GM18868 (cell line): ENCODE measurements around the gene ANKRD61.
"Not testable (repeated sequence)": the region's sequence is repeated elsewhere in the genome, so short reads cannot be mapped to it uniquely, and the experiment has no call there.

Experiments
- ATAC-seq: cut with Tn5 transposase; IDR thresholded peaks from one replicate; pipeline ENCODE4 v1.9.1; 2021; ENCODE audit warnings: mild to moderate bottlenecking, moderate library complexity; ENCODE audit not compliant: unreplicated experiment

ANKRD61 gene

GRCh38 chr7:6030988-6031387 lies at the start of gene ANKRD61:
Gene ANKRD61, plus strand, starts transcription at chr7:6031376. Its CDS starts 0 bp downstream, at chr7:6031376.
- ATAC-seq, result no peak

- not testable (repeated sequence) for ATAC-seq
Observed at GRCh38 chr7:5987061-5987460, 44.1 kb upstream of the ANKRD61 start.

GRCh38 chr7:5997210-5997808 lies 33.9 kb upstream of the ANKRD61 start:
- no peak for ATAC-seq

GRCh38 chr7:6007386-6007785 lies 23.8 kb upstream of the ANKRD61 start:
- no peak for ATAC-seq

GRCh38 chr7:6007835-6008590 lies 23.2 kb upstream of the ANKRD61 start:
- ATAC-seq, result not testable (repeated sequence)

DNA sequence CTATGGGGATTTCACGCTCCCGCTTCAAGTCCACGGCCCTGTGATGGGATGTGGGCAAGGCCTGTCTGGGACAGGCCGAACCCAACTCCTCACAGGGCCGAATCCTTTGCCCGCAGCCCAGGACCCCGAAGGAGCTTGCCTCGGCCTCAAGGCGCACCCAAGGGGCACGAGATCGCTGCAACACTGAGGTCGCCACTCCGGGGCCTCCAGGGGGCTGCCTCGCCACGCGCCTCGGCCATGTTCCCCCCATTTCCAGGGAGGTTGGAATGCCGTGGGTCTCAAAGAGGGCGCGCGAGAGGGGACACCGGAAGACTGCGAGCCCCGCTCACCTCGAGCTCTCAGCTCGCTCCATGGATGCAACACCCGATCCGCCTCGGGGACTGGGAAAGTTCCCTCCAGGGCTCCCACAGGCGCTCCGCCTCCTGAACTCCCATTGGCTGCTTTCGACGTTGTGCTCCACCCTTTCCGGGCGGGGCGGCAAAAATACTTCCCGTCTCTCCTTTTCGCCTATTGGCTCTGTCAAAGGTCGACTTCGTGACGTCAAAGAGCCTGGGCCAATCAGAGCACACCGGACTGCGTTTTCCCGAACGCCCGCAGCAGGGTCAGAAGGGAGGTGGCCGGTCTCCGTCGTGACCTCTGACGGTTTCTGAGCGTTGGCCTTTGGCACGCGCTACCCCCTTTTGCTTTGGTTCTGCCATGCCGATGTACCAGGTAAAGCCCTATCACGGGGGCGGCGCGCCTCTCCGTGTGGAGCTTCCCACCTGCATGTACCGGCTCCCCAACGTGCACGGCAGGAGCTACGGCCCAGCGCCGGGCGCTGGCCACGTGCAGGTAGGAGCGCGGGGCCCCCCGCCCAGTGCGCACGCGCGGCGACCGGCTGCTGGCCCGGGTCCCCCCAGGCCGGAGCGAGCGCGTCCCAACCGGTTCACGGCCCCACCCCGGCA lies 22.2 kb upstream of the ANKRD61 start, which contains the start of the genes AIMP2 and PMS2:
Gene AIMP2, plus strand, starts transcription at position 605 of the 944 bp plus-strand sequence. Its CDS starts 92 bp downstream, at position 697.
Gene PMS2, minus strand, starts transcription at position 382 of the 944 bp plus-strand sequence. Its CDS starts 30 bp downstream, at position 352.
- peak; percentile 92 for ATAC-seq

DNA sequence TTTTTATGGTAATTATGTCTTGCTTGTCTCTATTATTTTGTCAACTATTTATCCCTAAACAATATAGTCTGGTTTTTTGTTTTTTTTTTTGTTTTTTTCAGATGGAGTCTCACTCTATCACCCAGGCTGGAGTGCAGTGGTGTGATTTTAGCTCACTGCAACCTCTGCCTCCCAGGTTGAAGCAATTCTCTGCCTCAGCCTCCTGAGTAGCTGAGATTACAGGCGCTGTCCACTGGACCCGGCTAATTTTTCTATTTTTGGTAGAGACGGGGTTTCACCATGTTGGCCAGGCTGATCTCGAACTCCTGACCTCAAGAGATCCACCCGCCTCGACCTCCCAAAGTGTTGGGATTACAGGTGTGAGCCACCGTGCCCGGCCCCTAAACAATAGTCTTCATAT lies 20.8 kb upstream of the ANKRD61 start:
- ATAC-seq, result not testable (repeated sequence)

GRCh38 chr7:6011541-6011940 lies 19.6 kb upstream of the ANKRD61 start:
- no peak for ATAC-seq

DNA sequence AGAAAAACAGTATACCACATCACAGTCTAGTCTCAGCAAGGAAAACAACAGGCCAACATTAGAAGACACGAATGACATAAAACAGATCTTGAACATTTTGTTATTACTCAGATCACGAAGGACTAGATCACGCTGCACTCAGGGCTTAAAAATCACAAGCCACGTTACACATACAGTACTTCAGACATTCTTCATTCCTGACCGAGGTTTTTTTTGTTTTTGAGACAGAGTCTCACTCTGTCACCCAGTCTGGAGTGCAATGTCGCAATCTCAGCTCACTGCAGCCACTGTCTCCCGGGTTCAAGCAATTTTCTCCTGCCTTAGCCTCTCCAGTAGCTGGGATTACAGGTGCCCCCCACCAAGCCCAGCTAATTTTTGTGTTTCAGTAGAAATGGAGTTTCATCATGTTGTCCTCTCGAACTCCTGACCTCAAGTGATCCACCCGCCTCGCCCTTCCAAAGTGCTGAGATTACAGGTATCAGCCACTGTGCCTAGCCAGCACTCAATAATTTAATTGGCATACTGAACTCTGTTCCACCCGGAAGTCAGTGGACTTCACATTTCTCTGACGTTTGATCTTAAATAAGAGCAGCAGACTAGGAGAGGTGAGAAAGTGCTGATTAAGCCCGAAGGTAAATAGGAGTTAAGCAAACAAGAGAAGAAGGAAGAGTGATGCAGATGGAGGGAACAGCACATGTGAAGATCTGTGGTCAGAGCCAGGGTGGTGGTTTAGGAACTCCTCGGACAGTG lies 18.6 kb upstream of the ANKRD61 start:
- no peak for ATAC-seq

GRCh38 chr7:6015917-6016652 lies 15.1 kb upstream of the ANKRD61 start:
- ATAC-seq, result no peak

DNA sequence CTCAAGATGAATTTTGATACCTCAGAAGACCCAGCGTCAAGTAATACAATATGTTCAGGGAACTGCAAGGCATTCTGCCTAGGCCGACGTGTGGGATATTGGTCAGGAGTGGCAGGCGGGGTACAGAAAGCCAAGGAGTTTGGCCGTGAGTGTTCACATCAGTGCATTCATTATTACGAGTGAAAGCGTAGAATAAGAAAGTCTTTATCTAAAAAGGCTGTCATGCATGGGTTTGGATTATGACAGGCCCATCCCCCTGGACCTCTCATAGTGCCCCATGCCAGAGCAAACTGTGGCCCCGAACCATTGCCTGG lies 14.6 kb upstream of the ANKRD61 start:
- ATAC-seq, result no peak

- no peak for ATAC-seq
Observed at GRCh38 chr7:6020371-6021286, 10.5 kb upstream of the ANKRD61 start.

- ATAC-seq, result no peak
Observed at GRCh38 chr7:6022707-6023106, 8.5 kb upstream of the ANKRD61 start.

- no peak for ATAC-seq
Observed at GRCh38 chr7:6023974-6024435, 7.2 kb upstream of the ANKRD61 start.

DNA sequence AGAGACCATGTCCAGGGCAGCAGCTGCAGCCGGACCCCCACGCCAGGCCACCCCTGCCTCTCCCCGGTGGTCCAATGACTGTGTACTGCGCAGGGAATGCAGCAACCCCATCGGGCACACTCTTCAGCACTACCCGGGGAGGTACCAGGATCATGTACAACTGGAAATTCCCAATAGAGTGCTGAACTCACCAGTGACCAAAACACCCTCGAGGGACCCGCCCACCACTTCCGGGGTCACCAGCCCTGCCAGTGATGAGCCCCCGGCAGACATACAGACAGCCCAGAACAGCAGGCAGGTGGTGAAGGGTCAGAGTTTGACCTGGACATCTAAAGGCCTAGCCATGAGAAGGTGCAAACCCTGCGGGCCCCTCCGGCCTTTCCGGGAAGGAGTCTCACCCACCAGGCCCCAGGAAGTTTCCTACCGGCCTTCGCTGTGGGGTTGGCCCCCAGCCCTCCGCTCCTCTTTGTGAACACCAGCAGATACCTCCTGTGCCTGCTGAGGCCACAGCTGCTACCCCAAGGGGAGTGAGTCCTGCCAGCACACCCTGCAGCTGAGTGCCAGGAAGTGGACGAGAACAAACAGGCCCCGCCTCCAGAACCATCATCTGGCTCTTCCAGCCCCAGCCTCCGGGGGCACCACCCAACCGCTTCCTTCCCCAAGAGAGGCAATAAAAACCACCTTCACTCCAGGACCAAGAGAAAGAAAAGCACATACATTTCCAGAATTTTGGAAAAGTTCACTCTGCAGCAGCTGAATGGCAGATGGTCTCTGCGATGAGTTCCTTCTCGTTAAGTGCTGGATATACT lies 5.0 kb upstream of the ANKRD61 start:
- peak; percentile 91 for ATAC-seq

DNA sequence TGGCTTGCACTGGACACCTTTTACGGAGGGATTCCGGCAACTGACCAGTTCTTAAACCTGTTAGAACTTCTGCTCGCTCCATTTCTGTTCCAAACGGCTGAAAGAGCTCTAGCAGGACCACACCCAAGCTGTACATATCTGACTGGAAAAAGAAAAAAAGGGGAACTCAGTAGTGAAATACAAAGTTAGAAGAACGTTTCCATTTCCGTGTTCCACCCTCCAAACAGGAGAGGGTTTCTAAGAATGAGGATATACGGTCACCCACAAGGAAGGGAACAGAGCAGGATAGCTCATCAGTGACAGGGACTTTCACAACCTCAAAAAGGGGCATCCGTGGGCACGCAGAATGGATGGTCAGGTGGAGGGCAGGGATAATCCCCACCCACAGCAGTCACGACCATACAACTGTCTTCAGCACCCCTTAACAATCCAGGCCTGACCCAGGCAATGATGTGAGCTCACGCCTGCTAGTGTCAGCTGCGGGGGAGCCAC lies 4.3 kb upstream of the ANKRD61 start:
- no peak for ATAC-seq

GRCh38 chr7:6027806-6028365 lies 3.3 kb upstream of the ANKRD61 start:
- ATAC-seq, result no peak
